GM03348 (cell line): ENCODE data around the gene NR1D1.

Experiments
- DNase-seq: peaks from one replicate; pipeline ENCODE4 v3.0.0; 2012; ENCODE audit warnings: low spot score

NR1D1 gene

GRCh38 chr17:40075201-40075941 lies 25.0 kb downstream of the NR1D1 start:
- DNase-seq = peak; percentile 79

- DNase-seq = no peak
Measured at GRCh38 chr17:40074871-40075200, 25.6 kb downstream of the NR1D1 start.

GRCh38 chr17:40074175-40074512 lies 26.2 kb downstream of the NR1D1 start:
- DNase-seq = no peak

GRCh38 chr17:40073454-40074174 lies 26.8 kb downstream of the NR1D1 start:
- DNase-seq = no peak

GRCh38 chr17:40072735-40073346 lies 27.5 kb downstream of the NR1D1 start:
- no peak for DNase-seq

GRCh38 chr17:40072040-40072734 lies 28.2 kb downstream of the NR1D1 start:
- DNase-seq = no peak

- DNase-seq = no peak
Measured at GRCh38 chr17:40071313-40072039, 28.9 kb downstream of the NR1D1 start.

- no peak for DNase-seq
Measured at GRCh38 chr17:40070709-40071312, 29.6 kb downstream of the NR1D1 start.

- DNase-seq = peak; percentile 46
Measured at GRCh38 chr17:40069751-40070708, 30.4 kb downstream of the NR1D1 start.

GRCh38 chr17:40068917-40069750 lies 31.3 kb downstream of the NR1D1 start:
- DNase-seq = peak; percentile 87

GRCh38 chr17:40068584-40068916 lies 31.8 kb downstream of the NR1D1 start:
- no peak for DNase-seq

GRCh38 chr17:40068129-40068581 lies 32.2 kb downstream of the NR1D1 start:
- no peak for DNase-seq

- no peak for DNase-seq
Measured at GRCh38 chr17:40067710-40068109, 32.7 kb downstream of the NR1D1 start.

- DNase-seq = no peak
Measured at GRCh38 chr17:40065769-40066510, 34.4 kb downstream of the NR1D1 start.

GRCh38 chr17:40064971-40065768 lies 35.2 kb downstream of the NR1D1 start:
- DNase-seq = peak; percentile 43

- DNase-seq = no peak
Measured at GRCh38 chr17:40063901-40064531, 36.4 kb downstream of the NR1D1 start.

GRCh38 chr17:40063187-40063771 lies 37.1 kb downstream of the NR1D1 start:
- peak; percentile 70 for DNase-seq
